H9 (cell line): ENCODE data around the gene SPATA46. TPM values are rescaled to one million over a fixed set of nuclear protein-coding genes. Genes with fewer than 3 reads are reported as not detected.

Experiments
- DNase-seq: peaks from one replicate; pipeline ENCODE4 v3.0.0-alpha.2; 2017
- H2AFZ ChIP-seq: one replicate; pipeline ENCODE4 v1.6.1; 2013; ENCODE audit warnings: mild to moderate bottlenecking, low read length, control low read depth, moderate library complexity
- H2AK5ac ChIP-seq: 2 replicates; pipeline ENCODE4 v1.6.1; 2013; ENCODE audit warnings: low read length, control low read depth, mixed read lengths; ENCODE audit not compliant: insufficient read length
- H2BK120ac ChIP-seq: one replicate; pipeline ENCODE4 v1.6.1; 2013; ENCODE audit warnings: low read depth, mild to moderate bottlenecking, low read length, control low read depth, inconsistent platforms; ENCODE audit not compliant: poor library complexity, severe bottlenecking
- H2BK12ac ChIP-seq: 2 replicates; pipeline ENCODE4 v1.6.1; 2013; ENCODE audit warnings: low read length, control low read depth, mixed read lengths, low read depth; ENCODE audit not compliant: insufficient read length
- H2BK15ac ChIP-seq: 2 replicates; pipeline ENCODE4 v1.6.1; 2013; ENCODE audit warnings: low read depth, low read length, control low read depth
- H2BK20ac ChIP-seq: one replicate; pipeline ENCODE4 v1.6.1; 2013; ENCODE audit warnings: low read depth, mild to moderate bottlenecking, low read length, control low read depth, inconsistent platforms; ENCODE audit not compliant: poor library complexity, severe bottlenecking
- H2BK5ac ChIP-seq: 2 replicates; pipeline ENCODE4 v1.6.1; 2013; ENCODE audit warnings: low read length, control low read depth, mixed read lengths; ENCODE audit not compliant: insufficient read length
- H3K14ac ChIP-seq: 2 replicates; pipeline ENCODE4 v1.6.1; 2013; ENCODE audit warnings: low read length, control low read depth; ENCODE audit not compliant: insufficient read depth
- H3K18ac ChIP-seq: 2 replicates; pipeline ENCODE4 v1.6.1; 2013; ENCODE audit warnings: low read depth, mild to moderate bottlenecking, mixed read lengths, low read length, control low read depth; ENCODE audit not compliant: insufficient read length
- H3K23ac ChIP-seq: 2 replicates; pipeline ENCODE4 v1.6.1; 2013; ENCODE audit warnings: low read length, control low read depth, mixed read lengths, low read depth; ENCODE audit not compliant: insufficient read length
- H3K23me2 ChIP-seq: 2 replicates; pipeline ENCODE4 v1.6.1; 2013; ENCODE audit warnings: low read depth, mild to moderate bottlenecking, mixed read lengths, low read length, control low read depth; ENCODE audit not compliant: insufficient read length, poor library complexity, severe bottlenecking
- H3K27ac ChIP-seq: 2 replicates; pipeline ENCODE4 v1.5.1; 2013; ENCODE audit warnings: low read length, control low read depth, mixed read lengths, low read depth; ENCODE audit not compliant: insufficient read length
- H3K27me3 ChIP-seq: 2 replicates; pipeline ENCODE4 v1.6.1; 2013; ENCODE audit warnings: low read length, control low read depth, inconsistent platforms; ENCODE audit not compliant: insufficient read depth
- H3K4ac ChIP-seq: 2 replicates; pipeline ENCODE4 v1.6.1; 2013; ENCODE audit warnings: low read depth, mild to moderate bottlenecking, control low read depth, inconsistent platforms, low read length, moderate library complexity
- H3K4me1 ChIP-seq: 2 replicates; pipeline ENCODE4 v1.6.1; 2013; ENCODE audit warnings: low read length, control low read depth, inconsistent platforms; ENCODE audit not compliant: insufficient read depth
- H3K4me2 ChIP-seq: 2 replicates; pipeline ENCODE4 v1.6.1; 2013; ENCODE audit warnings: low read length, control low read depth, mixed read lengths; ENCODE audit not compliant: insufficient read length, insufficient read depth
- H3K56ac ChIP-seq: 2 replicates; pipeline ENCODE4 v1.6.1; 2013; ENCODE audit warnings: low read depth, mild to moderate bottlenecking, mixed read lengths, low read length, control low read depth; ENCODE audit not compliant: insufficient read length
- H3K79me1 ChIP-seq: 2 replicates; pipeline ENCODE4 v1.6.1; 2013; ENCODE audit warnings: low read depth, mild to moderate bottlenecking, moderate library complexity, low read length, control low read depth, inconsistent platforms; ENCODE audit not compliant: insufficient read depth, poor library complexity, severe bottlenecking
- H3K79me2 ChIP-seq: 2 replicates; pipeline ENCODE4 v1.6.1; 2013; ENCODE audit warnings: low read length, control low read depth, inconsistent platforms; ENCODE audit not compliant: insufficient read depth
- H3K9ac ChIP-seq: 2 replicates; pipeline ENCODE4 v1.6.1; 2013; ENCODE audit warnings: low read length, control low read depth, mixed read lengths; ENCODE audit not compliant: insufficient read length; ENCODE audit errors: extremely low read depth
- H3K9me3 ChIP-seq: one replicate; pipeline ENCODE4 v1.6.1; 2013; ENCODE audit warnings: low read depth, low read length, inconsistent platforms; ENCODE audit not compliant: control insufficient read depth
- H3T11ph ChIP-seq: one replicate; pipeline ENCODE4 v1.6.1; 2013; ENCODE audit warnings: mild to moderate bottlenecking, low read length, control low read depth, inconsistent platforms
- H4K20me1 ChIP-seq: one replicate; pipeline ENCODE4 v1.6.1; 2013; ENCODE audit not compliant: control insufficient read depth, insufficient read length, insufficient read depth
- H4K5ac ChIP-seq: 2 replicates; pipeline ENCODE4 v1.6.1; 2013; ENCODE audit warnings: low read depth, mild to moderate bottlenecking, mixed read lengths, low read length, control low read depth; ENCODE audit not compliant: insufficient read length
- H4K8ac ChIP-seq: replicated peaks from 2 replicates; pipeline ENCODE4 v1.6.1; 2013; ENCODE audit warnings: low read length, control low read depth, mixed read lengths, low read depth; ENCODE audit not compliant: insufficient read length
- H4K91ac ChIP-seq: 2 replicates; pipeline ENCODE4 v1.6.1; 2013; ENCODE audit warnings: low read depth, mild to moderate bottlenecking, moderate library complexity, mixed read lengths, low read length, control low read depth; ENCODE audit not compliant: insufficient read length
- H3K27ac Mint-ChIP-seq, 3 experiments: 2 replicates in 2 of 3; 3 replicates in 1 of 3; pipeline ENCODE4 v1.8.0; 2020 to 2021; ENCODE audit warnings: mixed read lengths in 3 of 3, mild to moderate bottlenecking in 1 of 3, moderate library complexity in 1 of 3
- H3K27me3 Mint-ChIP-seq: 2 replicates; pipeline ENCODE4 v1.8.0; 2021; ENCODE audit warnings: low read depth, mild to moderate bottlenecking, moderate library complexity, mixed read lengths
- H3K36me3 Mint-ChIP-seq, 3 experiments: 2 replicates in 2 of 3; 3 replicates in 1 of 3; pipeline ENCODE4 v1.8.0; 2020 to 2021; ENCODE audit warnings: low read depth in 3 of 3, mixed read lengths in 3 of 3; ENCODE audit not compliant: insufficient read depth in 1 of 3
- H3K4me1 Mint-ChIP-seq, 2 experiments: 2 replicates each; pipeline ENCODE4 v1.8.0; 2020; ENCODE audit warnings: mixed read lengths in 2 of 2
- H3K4me3 Mint-ChIP-seq, 2 experiments: 2 replicates in 1 of 2; 3 replicates in 1 of 2; pipeline ENCODE4 v1.8.0; 2020 to 2021; ENCODE audit warnings: mild to moderate bottlenecking in 2 of 2, mixed read lengths in 2 of 2, moderate library complexity in 1 of 2
- H3K9me3 Mint-ChIP-seq, 2 experiments: 2 replicates in 1 of 2; 3 replicates in 1 of 2; pipeline ENCODE4 v1.8.0; 2020; ENCODE audit warnings: mild to moderate bottlenecking in 2 of 2, mixed read lengths in 2 of 2, moderate library complexity in 1 of 2
- CTCF ChIP-seq: fragments of 200-600 bp; sonication (generic); conservative IDR thresholded peaks from 3 replicates; pipeline ENCODE4 v1.8.0; 2021; ENCODE audit warnings: antibody characterized with exemption, mild to moderate bottlenecking
- WGBS: extraction: QIAGEN DNeasy Blood & Tissue Kit; methylation state at CpG from one replicate; pipeline ENCODE4 v1.1.7; 2013; ENCODE audit warnings: missing lambda C conversion rate, low lambda C conversion rate, mixed read lengths; ENCODE audit not compliant: insufficient read length; ENCODE audit errors: extremely low coverage; 5-methylcytosine and 5-hydroxymethylcytosine counted together
- total RNA-seq: library from RNA; stranded (reverse); gene quantifications from 2 replicates; pipeline ENCODE4 v1.2.1, GENCODE V29; 2021

SPATA46 gene
- total RNA-seq, 1 experiment from 2014 or later, result not detected

GRCh38 chr1:162374406-162374805 is 2.2 kb downstream of the SPATA46 start:
- Histone ChIP-seq H3K14ac (no peak overlapping the region), H3K4me1 (no peaks in the 10 kb centered on the region), H2BK5ac (no peak overlapping the region), H4K5ac (no peak overlapping the region), H3T11ph (no peak overlapping the region), H2AFZ (no peak overlapping the region), H3K9me3 (no peaks in the 10 kb centered on the region), H3K79me2 (no peaks in the 10 kb centered on the region), H3K27ac (no peak overlapping the region), H4K20me1 (no peaks in the 10 kb centered on the region), H3K79me1 (no peaks in the 10 kb centered on the region), H3K27me3 (no peaks in the 10 kb centered on the region), H4K91ac (no peak overlapping the region), H2AK5ac (no peak overlapping the region), H3K9ac (no peak overlapping the region), H4K8ac (no peak overlapping the region), H3K4me2 (no peak overlapping the region), H3K4ac (no peak overlapping the region), H2BK15ac (no peak overlapping the region), H2BK120ac (no peak overlapping the region), H3K18ac (no peak overlapping the region), H3K56ac (no peak overlapping the region), H3K23ac (no peak overlapping the region), H2BK12ac (no peak overlapping the region), H3K23me2 (no peaks in the 10 kb centered on the region), H2BK20ac (no peak overlapping the region)
- Mint-ChIP-seq H3K27ac (peak overlapping the region in 1 of 3 experiments; percentile 50; a peak in 1 of 7 replicates), H3K9me3 (no peaks in the 10 kb centered on the region), H3K4me1 (no peaks in the 10 kb centered on the region), H3K4me3 (no peak overlapping the region), H3K27me3 (no peaks in the 10 kb centered on the region), H3K36me3 (peaks cover 0 to 8% (median 2%) of the 10 kb centered on the region in 3 experiments; a peak in 3 of 7 replicates)
- DNase-seq, result no peak
- WGBS, result no CpG with 5 or more reads among the region's 9 CpGs
- no peak for TF ChIP-seq CTCF
